HepG2 (cell line): Measurements from ENCODE around the gene PRMT2. TPM values are rescaled to one million over a fixed set of nuclear protein-coding genes. Genes with fewer than 3 reads are reported as not detected.
A peak's percentile ranks its signal among the peaks of the same experiment; 100 is the strongest.

Experiments
- BCL3 ChIP-seq: sonication (generic); formaldehyde crosslinking; IDR thresholded peaks from 2 replicates; pipeline ENCODE4 v1.5.1; 2020; ENCODE audit warnings: mild to moderate bottlenecking, missing genetic modification reagents, moderate library complexity
- CHCHD3 ChIP-seq: sonication (generic); formaldehyde crosslinking; IDR thresholded peaks from 2 replicates; pipeline ENCODE4 v1.8.0; 2022; ENCODE audit warnings: mild to moderate bottlenecking, missing genetic modification reagents, moderate library complexity
- GATAD1 ChIP-seq: IDR thresholded peaks from 2 replicates; pipeline ENCODE4 v1.6.1; 2016; ENCODE audit warnings: missing genetic modification reagents, missing compliant biosample characterization
- HCFC1 ChIP-seq: fragments of 150-350 bp; IDR thresholded peaks from 2 replicates; pipeline ENCODE4 v1.6.1; 2014; ENCODE audit warnings: low read depth, low read length
- KDM5B ChIP-seq: sonication (generic); formaldehyde crosslinking; IDR thresholded peaks from 2 replicates; pipeline ENCODE4 v1.4.0; 2020; ENCODE audit warnings: missing genetic modification reagents, mild to moderate bottlenecking, borderline replicate concordance
- NR0B2 ChIP-seq: sonication (generic); formaldehyde crosslinking; IDR thresholded peaks from 2 replicates; pipeline ENCODE4 v1.4.0; 2020; ENCODE audit warnings: mild to moderate bottlenecking, missing genetic modification reagents
- PBX2 ChIP-seq: IDR thresholded peaks from 2 replicates; pipeline ENCODE4 v1.6.1; 2016; ENCODE audit warnings: control low read depth
- PHF8 ChIP-seq: sonication (generic); formaldehyde crosslinking; IDR thresholded peaks from 2 replicates; pipeline ENCODE4 v1.5.0; 2020; ENCODE audit warnings: missing genetic modification reagents
- PLSCR1 ChIP-seq: sonication (generic); formaldehyde crosslinking; IDR thresholded peaks from 2 replicates; pipeline ENCODE4 v1.5.0; 2020; ENCODE audit warnings: missing genetic modification reagents, mild to moderate bottlenecking, borderline replicate concordance
- POGK ChIP-seq: sonication (generic); formaldehyde crosslinking; conservative IDR thresholded peaks from 2 replicates; pipeline ENCODE4 v1.8.0; 2022; ENCODE audit warnings: mild to moderate bottlenecking, moderate library complexity, missing genetic modification reagents
- RBFOX2 ChIP-seq: fragments of 200-400 bp; formaldehyde crosslinking; IDR thresholded peaks from 2 replicates; pipeline ENCODE4 v1.6.1; 2017; ENCODE audit warnings: low read depth, mild to moderate bottlenecking, low read length
- RBM22 ChIP-seq: fragments of 200-400 bp; formaldehyde crosslinking; optimal IDR thresholded peaks from 2 replicates; pipeline ENCODE3; 2017; ENCODE audit warnings: mild to moderate bottlenecking, low read length, moderate library complexity
- SSRP1 ChIP-seq: IDR thresholded peaks from 2 replicates; pipeline ENCODE4 v1.6.1; 2016; ENCODE audit warnings: control low read depth
- THAP11 ChIP-seq: IDR thresholded peaks from 2 replicates; pipeline ENCODE4 v1.6.1; 2016; ENCODE audit warnings: missing biosample characterization, missing genetic modification reagents
- ZBTB14 ChIP-seq: sonication (generic); formaldehyde crosslinking; IDR thresholded peaks from 2 replicates; pipeline ENCODE4 v1.4.0; 2020; ENCODE audit warnings: missing genetic modification reagents
- ZMYM3 ChIP-seq: sonication (generic); formaldehyde crosslinking; IDR thresholded peaks from 2 replicates; pipeline ENCODE4 v1.5.1; 2020; ENCODE audit warnings: mild to moderate bottlenecking, missing genetic modification reagents
- ZNF224 ChIP-seq: sonication (generic); formaldehyde crosslinking; IDR thresholded peaks from 2 replicates; pipeline ENCODE4 v1.5.0; 2020; ENCODE audit warnings: mild to moderate bottlenecking, missing genetic modification reagents
- ZNF3 ChIP-seq: IDR thresholded peaks from 2 replicates; pipeline ENCODE4 v1.7.0; 2017; ENCODE audit warnings: inconsistent platforms
- ZNF383 ChIP-seq: sonication (generic); formaldehyde crosslinking; IDR thresholded peaks from 2 replicates; pipeline ENCODE4 v1.4.0; 2020; ENCODE audit warnings: missing genetic modification reagents, mild to moderate bottlenecking, borderline replicate concordance
- ZNF597 ChIP-seq: sonication (generic); formaldehyde crosslinking; IDR thresholded peaks from 2 replicates; pipeline ENCODE4 v1.5.0; 2020; ENCODE audit warnings: missing genetic modification reagents
- ZNF670 ChIP-seq: sonication (generic); formaldehyde crosslinking; IDR thresholded peaks from 2 replicates; pipeline ENCODE4 v1.8.0; 2022; ENCODE audit warnings: mild to moderate bottlenecking, missing genetic modification reagents, borderline replicate concordance
- polyA plus RNA-seq, 8 experiments: library from polyadenylated mRNA; depleted of rRNA in 3 of 8; stranded (reverse) in 7 of 8; unstranded in 1 of 8; fragments of >200 nt; fragmentation: Illumina TruSeq in 4 of 8; extraction: Trizol in 4 of 8; gene quantifications; 2 replicates each; pipeline versions ENCODE4 v1.2.1 to v1.2.3, GENCODE V29; 2011 to 2016; ENCODE audit warnings: low read depth in 4 of 8, missing spikeins in 1 of 8, mixed read lengths in 1 of 8; ENCODE audit not compliant: insufficient read depth in 1 of 8
- total RNA-seq, 5 experiments: library from RNA; depleted of rRNA; stranded (reverse); fragments of >200 nt; fragmentation: Illumina TruSeq; extraction: Trizol; gene quantifications; 2 replicates each; pipeline ENCODE4 v1.2.3, GENCODE V29; 2016; ENCODE audit warnings: low read depth in 1 of 5

Gene PRMT2
- total and polyA plus RNA-seq, 2 of the 13 experiments (the other 11 are each of a cell fraction or from before 2014, with no cell fraction given) = 54.4 to 78.8 TPM

GRCh38 chr21:46667741-46668380, 32.4 kb downstream of the PRMT2 start (continued):
- TF ChIP-seq KDM5B = peak; percentile 68
- no peak for TF ChIP-seq POGK (CRISPR knock-in tag)
- no peak for TF ChIP-seq ZNF383 (CRISPR knock-in tag)
- TF ChIP-seq HCFC1 = no peak
- TF ChIP-seq ZBTB14 (CRISPR knock-in tag) = no peak
- no peak for TF ChIP-seq ZNF670 (CRISPR knock-in tag)
- no peak for TF ChIP-seq ZNF597 (CRISPR knock-in tag)
- no peak for TF ChIP-seq THAP11 (CRISPR knock-in tag)
- TF ChIP-seq PLSCR1 (CRISPR knock-in tag) = no peak
- peak; percentile 64 for TF ChIP-seq PHF8 (CRISPR knock-in tag)
- no peak; the same call in 1 of the 2 replicates for TF ChIP-seq BCL3 (CRISPR knock-in tag)
- peak; percentile 34; the same call in 1 of the 2 replicates for TF ChIP-seq NR0B2 (CRISPR knock-in tag)
- no peak for TF ChIP-seq GATAD1 (CRISPR knock-in tag)
- TF ChIP-seq PBX2 = no peak
- no peak for TF ChIP-seq SSRP1 (CRISPR knock-in tag)
- TF ChIP-seq ZNF3 (CRISPR knock-in tag) = no peak
- TF ChIP-seq ZNF224 = no peak
- TF ChIP-seq RBFOX2 = peak; percentile 36; the same call in 1 of the 2 replicates
- no peak for TF ChIP-seq ZMYM3 (CRISPR knock-in tag)
- TF ChIP-seq RBM22 = no peak
- TF ChIP-seq CHCHD3 = no peak; the same call in 1 of the 2 replicates
